HepG2 (cell line): ENCODE results near the gene MIDN. TPM values are rescaled to one million over a fixed set of nuclear protein-coding genes. Genes with fewer than 3 reads are reported as not detected.

Experiments used
- CEBPG ChIP-seq: IDR thresholded peaks from 2 replicates; pipeline ENCODE4 v1.6.1; 2016
- EEA1 ChIP-seq: sonication (generic); formaldehyde crosslinking; IDR thresholded peaks from 2 replicates; pipeline ENCODE4 v1.5.1; 2020; ENCODE audit warnings: mild to moderate bottlenecking, missing genetic modification reagents, borderline replicate concordance
- HOXA7 ChIP-seq: sonication (generic); formaldehyde crosslinking; IDR thresholded peaks from 2 replicates; pipeline ENCODE4 v1.8.1; 2022; ENCODE audit warnings: mild to moderate bottlenecking, missing genetic modification reagents, moderate library complexity
- MAF1 ChIP-seq: sonication (generic); formaldehyde crosslinking; IDR thresholded peaks from 2 replicates; pipeline ENCODE4 v1.5.0; 2020; ENCODE audit warnings: missing genetic modification reagents, borderline replicate concordance
- RBFOX2 ChIP-seq: fragments of 200-400 bp; formaldehyde crosslinking; IDR thresholded peaks from 2 replicates; pipeline ENCODE4 v1.6.1; 2017; ENCODE audit warnings: low read depth, mild to moderate bottlenecking, low read length
- SMAD9 ChIP-seq: sonication (generic); formaldehyde crosslinking; IDR thresholded peaks from 2 replicates; pipeline ENCODE4 v1.5.1; 2020; ENCODE audit warnings: mild to moderate bottlenecking, missing genetic modification reagents
- TBX2 ChIP-seq: sonication (generic); formaldehyde crosslinking; IDR thresholded peaks from 2 replicates; pipeline ENCODE4 v1.5.0; 2020; ENCODE audit warnings: missing genetic modification reagents, mild to moderate bottlenecking, borderline replicate concordance
- THYN1 ChIP-seq: sonication (generic); formaldehyde crosslinking; IDR thresholded peaks from 2 replicates; pipeline ENCODE4 v1.8.1; 2023; ENCODE audit warnings: low read depth, mild to moderate bottlenecking, moderate library complexity, missing genetic modification reagents, borderline replicate concordance
- U2AF2 ChIP-seq: fragments of 200-400 bp; formaldehyde crosslinking; IDR thresholded peaks from 2 replicates; pipeline ENCODE4 v1.6.1; 2017; ENCODE audit warnings: low read depth, mild to moderate bottlenecking, low read length
- ZFAT ChIP-seq: sonication (generic); formaldehyde crosslinking; conservative IDR thresholded peaks from 2 replicates; pipeline ENCODE4 v1.8.1; 2023; ENCODE audit warnings: missing genetic modification reagents, inconsistent platforms
- ZMYM4 ChIP-seq: sonication (generic); formaldehyde crosslinking; IDR thresholded peaks from 2 replicates; pipeline ENCODE4 v1.8.1; 2023; ENCODE audit warnings: mild to moderate bottlenecking, missing genetic modification reagents
- ZNF552 ChIP-seq: sonication (generic); formaldehyde crosslinking; IDR thresholded peaks from 2 replicates; pipeline ENCODE4 v1.9.0; 2022; ENCODE audit warnings: missing genetic modification reagents, mild to moderate bottlenecking, borderline replicate concordance
- ZNF746 ChIP-seq: sonication (generic); formaldehyde crosslinking; IDR thresholded peaks from 2 replicates; pipeline ENCODE4 v1.8.0; 2022; ENCODE audit warnings: mild to moderate bottlenecking, missing genetic modification reagents
- ZNF75D ChIP-seq: sonication (generic); formaldehyde crosslinking; IDR thresholded peaks from 2 replicates; pipeline ENCODE4 v1.8.1; 2023; ENCODE audit warnings: missing genetic modification reagents, mild to moderate bottlenecking, borderline replicate concordance
- ZNF891 ChIP-seq: sonication (generic); formaldehyde crosslinking; IDR thresholded peaks from 2 replicates; pipeline ENCODE4 v1.5.0; 2020; ENCODE audit warnings: mild to moderate bottlenecking, missing genetic modification reagents
- ZSCAN20 ChIP-seq: sonication (generic); formaldehyde crosslinking; IDR thresholded peaks from 2 replicates; pipeline ENCODE4 v1.4.0; 2020; ENCODE audit warnings: missing genetic modification reagents, mild to moderate bottlenecking, borderline replicate concordance
- polyA plus RNA-seq, 8 experiments: library from polyadenylated mRNA; depleted of rRNA in 3 of 8; stranded (reverse) in 7 of 8; unstranded in 1 of 8; fragments of >200 nt; fragmentation: Illumina TruSeq in 4 of 8; extraction: Trizol in 4 of 8; gene quantifications; 2 replicates each; pipeline versions ENCODE4 v1.2.1 to v1.2.3, GENCODE V29; 2011 to 2016; ENCODE audit warnings: low read depth in 4 of 8, missing spikeins in 1 of 8, mixed read lengths in 1 of 8; ENCODE audit not compliant: insufficient read depth in 1 of 8
- total RNA-seq, 5 experiments: library from RNA; depleted of rRNA; stranded (reverse); fragments of >200 nt; fragmentation: Illumina TruSeq; extraction: Trizol; gene quantifications; 2 replicates each; pipeline ENCODE4 v1.2.3, GENCODE V29; 2016; ENCODE audit warnings: low read depth in 1 of 5
- TF ChIP-seq, protein P1 (sequence below): sonication (generic); formaldehyde crosslinking; IDR thresholded peaks from 2 replicates; pipeline ENCODE4 v1.9.0; 2021; ENCODE audit warnings: mild to moderate bottlenecking, missing genetic modification reagents
- TF ChIP-seq, protein P2 (sequence below): sonication (generic); formaldehyde crosslinking; IDR thresholded peaks from 2 replicates; pipeline ENCODE4 v1.4.0; 2020; ENCODE audit warnings: mild to moderate bottlenecking, missing genetic modification reagents
- TF ChIP-seq, protein P3 (sequence below): sonication (generic); formaldehyde crosslinking; IDR thresholded peaks from 2 replicates; pipeline ENCODE4 v1.4.0; 2020; ENCODE audit warnings: missing genetic modification reagents
- TF ChIP-seq, protein P4 (sequence below): sonication (generic); formaldehyde crosslinking; IDR thresholded peaks from 2 replicates; pipeline ENCODE4 v1.4.0; 2020; ENCODE audit warnings: mild to moderate bottlenecking, missing genetic modification reagents, borderline replicate concordance

The MIDN gene
- total and polyA plus RNA-seq, 2 of the 13 experiments (the other 11 are each of a cell fraction or from before 2014, with no cell fraction given): 8.4 to 18.0 TPM

DNA sequence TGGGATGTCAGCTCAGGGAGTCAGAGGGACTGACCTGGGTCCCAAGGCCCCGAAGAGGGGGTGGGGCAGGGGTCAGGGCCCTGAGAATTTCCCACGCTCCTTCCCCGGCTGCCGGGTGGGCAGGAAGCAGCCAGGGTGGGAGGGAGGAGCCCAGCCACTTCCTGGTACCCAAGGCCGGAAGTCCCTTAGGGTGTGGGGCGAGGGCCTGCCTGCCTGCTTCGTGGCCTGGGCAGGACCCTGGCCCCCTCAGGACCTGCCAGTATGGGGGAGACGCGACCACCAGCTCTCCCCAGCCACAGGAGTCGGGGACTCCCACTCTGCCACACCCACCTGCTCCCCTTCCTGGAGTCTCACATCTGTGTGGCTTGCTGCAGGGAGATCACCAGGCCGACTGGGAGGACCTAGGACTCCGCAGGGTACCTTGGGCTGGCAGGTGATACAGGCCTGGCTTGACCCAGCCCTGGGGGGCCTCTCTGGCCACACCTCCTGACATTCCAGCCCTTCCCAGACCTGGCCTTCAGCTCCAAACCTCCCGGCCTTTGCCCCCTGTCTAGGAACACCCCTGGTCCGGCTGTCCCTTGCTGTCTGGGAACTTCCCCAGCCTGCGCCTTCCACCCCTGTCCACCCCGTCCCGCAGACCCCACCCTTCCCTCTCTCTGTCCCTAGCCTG is 11.0 kb downstream of the MIDN start (continued):
- TF ChIP-seq, protein P1, sequence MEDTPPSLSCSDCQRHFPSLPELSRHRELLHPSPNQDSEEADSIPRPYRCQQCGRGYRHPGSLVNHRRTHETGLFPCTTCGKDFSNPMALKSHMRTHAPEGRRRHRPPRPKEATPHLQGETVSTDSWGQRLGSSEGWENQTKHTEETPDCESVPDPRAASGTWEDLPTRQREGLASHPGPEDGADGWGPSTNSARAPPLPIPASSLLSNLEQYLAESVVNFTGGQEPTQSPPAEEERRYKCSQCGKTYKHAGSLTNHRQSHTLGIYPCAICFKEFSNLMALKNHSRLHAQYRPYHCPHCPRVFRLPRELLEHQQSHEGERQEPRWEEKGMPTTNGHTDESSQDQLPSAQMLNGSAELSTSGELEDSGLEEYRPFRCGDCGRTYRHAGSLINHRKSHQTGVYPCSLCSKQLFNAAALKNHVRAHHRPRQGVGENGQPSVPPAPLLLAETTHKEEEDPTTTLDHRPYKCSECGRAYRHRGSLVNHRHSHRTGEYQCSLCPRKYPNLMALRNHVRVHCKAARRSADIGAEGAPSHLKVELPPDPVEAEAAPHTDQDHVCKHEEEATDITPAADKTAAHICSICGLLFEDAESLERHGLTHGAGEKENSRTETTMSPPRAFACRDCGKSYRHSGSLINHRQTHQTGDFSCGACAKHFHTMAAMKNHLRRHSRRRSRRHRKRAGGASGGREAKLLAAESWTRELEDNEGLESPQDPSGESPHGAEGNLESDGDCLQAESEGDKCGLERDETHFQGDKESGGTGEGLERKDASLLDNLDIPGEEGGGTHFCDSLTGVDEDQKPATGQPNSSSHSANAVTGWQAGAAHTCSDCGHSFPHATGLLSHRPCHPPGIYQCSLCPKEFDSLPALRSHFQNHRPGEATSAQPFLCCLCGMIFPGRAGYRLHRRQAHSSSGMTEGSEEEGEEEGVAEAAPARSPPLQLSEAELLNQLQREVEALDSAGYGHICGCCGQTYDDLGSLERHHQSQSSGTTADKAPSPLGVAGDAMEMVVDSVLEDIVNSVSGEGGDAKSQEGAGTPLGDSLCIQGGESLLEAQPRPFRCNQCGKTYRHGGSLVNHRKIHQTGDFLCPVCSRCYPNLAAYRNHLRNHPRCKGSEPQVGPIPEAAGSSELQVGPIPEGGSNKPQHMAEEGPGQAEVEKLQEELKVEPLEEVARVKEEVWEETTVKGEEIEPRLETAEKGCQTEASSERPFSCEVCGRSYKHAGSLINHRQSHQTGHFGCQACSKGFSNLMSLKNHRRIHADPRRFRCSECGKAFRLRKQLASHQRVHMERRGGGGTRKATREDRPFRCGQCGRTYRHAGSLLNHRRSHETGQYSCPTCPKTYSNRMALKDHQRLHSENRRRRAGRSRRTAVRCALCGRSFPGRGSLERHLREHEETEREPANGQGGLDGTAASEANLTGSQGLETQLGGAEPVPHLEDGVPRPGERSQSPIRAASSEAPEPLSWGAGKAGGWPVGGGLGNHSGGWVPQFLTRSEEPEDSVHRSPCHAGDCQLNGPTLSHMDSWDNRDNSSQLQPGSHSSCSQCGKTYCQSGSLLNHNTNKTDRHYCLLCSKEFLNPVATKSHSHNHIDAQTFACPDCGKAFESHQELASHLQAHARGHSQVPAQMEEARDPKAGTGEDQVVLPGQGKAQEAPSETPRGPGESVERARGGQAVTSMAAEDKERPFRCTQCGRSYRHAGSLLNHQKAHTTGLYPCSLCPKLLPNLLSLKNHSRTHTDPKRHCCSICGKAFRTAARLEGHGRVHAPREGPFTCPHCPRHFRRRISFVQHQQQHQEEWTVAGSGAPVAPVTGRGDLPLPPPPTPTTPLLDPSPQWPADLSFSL (CRISPR knock-in tag): no peak
- TF ChIP-seq ZSCAN20 (no peak), SMAD9 (CRISPR knock-in tag) (no peak), EEA1 (CRISPR knock-in tag) (no peak), ZNF746 (peak; percentile 97), ZNF891 (CRISPR knock-in tag) (peak; percentile 89), MAF1 (no peak), HOXA7 (CRISPR knock-in tag) (no peak), U2AF2 (0 out of 2 replicates have a peak, but pooled peaks have one; percentile 34), THYN1 (CRISPR knock-in tag) (no peak), CEBPG (CRISPR knock-in tag) (no peak; the same call in 1 of the 2 replicates), ZMYM4 (CRISPR knock-in tag) (no peak; the same call in 1 of the 2 replicates), TBX2 (CRISPR knock-in tag) (peak; percentile 90), ZNF552 (CRISPR knock-in tag) (peak; percentile 79; the same call in 1 of the 2 replicates), ZNF75D (CRISPR knock-in tag) (no peak), ZFAT (no peak), RBFOX2 (peak; percentile 99)
- TF ChIP-seq, protein P2, sequence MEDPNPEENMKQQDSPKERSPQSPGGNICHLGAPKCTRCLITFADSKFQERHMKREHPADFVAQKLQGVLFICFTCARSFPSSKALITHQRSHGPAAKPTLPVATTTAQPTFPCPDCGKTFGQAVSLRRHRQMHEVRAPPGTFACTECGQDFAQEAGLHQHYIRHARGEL (CRISPR knock-in tag): no peak
- TF ChIP-seq, protein P3, sequence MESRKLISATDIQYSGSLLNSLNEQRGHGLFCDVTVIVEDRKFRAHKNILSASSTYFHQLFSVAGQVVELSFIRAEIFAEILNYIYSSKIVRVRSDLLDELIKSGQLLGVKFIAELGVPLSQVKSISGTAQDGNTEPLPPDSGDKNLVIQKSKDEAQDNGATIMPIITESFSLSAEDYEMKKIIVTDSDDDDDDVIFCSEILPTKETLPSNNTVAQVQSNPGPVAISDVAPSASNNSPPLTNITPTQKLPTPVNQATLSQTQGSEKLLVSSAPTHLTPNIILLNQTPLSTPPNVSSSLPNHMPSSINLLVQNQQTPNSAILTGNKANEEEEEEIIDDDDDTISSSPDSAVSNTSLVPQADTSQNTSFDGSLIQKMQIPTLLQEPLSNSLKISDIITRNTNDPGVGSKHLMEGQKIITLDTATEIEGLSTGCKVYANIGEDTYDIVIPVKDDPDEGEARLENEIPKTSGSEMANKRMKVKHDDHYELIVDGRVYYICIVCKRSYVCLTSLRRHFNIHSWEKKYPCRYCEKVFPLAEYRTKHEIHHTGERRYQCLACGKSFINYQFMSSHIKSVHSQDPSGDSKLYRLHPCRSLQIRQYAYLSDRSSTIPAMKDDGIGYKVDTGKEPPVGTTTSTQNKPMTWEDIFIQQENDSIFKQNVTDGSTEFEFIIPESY: no peak
- TF ChIP-seq, protein P4, sequence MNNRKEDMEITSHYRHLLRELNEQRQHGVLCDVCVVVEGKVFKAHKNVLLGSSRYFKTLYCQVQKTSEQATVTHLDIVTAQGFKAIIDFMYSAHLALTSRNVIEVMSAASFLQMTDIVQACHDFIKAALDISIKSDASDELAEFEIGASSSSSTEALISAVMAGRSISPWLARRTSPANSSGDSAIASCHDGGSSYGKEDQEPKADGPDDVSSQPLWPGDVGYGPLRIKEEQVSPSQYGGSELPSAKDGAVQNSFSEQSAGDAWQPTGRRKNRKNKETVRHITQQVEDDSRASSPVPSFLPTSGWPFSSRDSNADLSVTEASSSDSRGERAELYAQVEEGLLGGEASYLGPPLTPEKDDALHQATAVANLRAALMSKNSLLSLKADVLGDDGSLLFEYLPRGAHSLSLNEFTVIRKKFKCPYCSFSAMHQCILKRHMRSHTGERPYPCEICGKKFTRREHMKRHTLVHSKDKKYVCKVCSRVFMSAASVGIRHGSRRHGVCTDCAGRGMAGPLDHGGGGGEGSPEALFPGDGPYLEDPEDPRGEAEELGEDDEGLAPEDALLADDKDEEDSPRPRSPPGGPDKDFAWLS (CRISPR knock-in tag): no peak
